T47D (cell line): ENCODE measurements around the gene TMBIM6.

Experiments used
- DNase-seq, 2 experiments: peaks; one replicate each; pipeline versions ENCODE4 v3.0.0 to v3.0.0-alpha.2; 2011 to 2012; ENCODE audit warnings: low read depth in 1 of 2, low spot score in 1 of 2
- JUND ChIP-seq: IDR thresholded peaks from 2 replicates; pipeline ENCODE4 v1.6.1; 2012; ENCODE audit warnings: low read depth
- in situ Hi-C: cut with HindIII; loops from 2 replicates; pipeline ENCODE4 v1.10.0; 2016; ENCODE audit warnings: low sequenced_read_pairs, low pct_unique_long_range_greater_than_20kb

The TMBIM6 gene

GRCh38 chr12:49792181-49792970, 51.0 kb downstream of the TMBIM6 start:
- DNase-seq: no peak
- in situ Hi-C loops: no loop called here
- TF ChIP-seq JUND: no peak

- in situ Hi-C loops: no loop called here
- no peak for TF ChIP-seq JUND
- DNase-seq: no peak
These were observed 51.7 kb downstream of the TMBIM6 start for GRCh38 chr12:49792976-49793580.

DNA sequence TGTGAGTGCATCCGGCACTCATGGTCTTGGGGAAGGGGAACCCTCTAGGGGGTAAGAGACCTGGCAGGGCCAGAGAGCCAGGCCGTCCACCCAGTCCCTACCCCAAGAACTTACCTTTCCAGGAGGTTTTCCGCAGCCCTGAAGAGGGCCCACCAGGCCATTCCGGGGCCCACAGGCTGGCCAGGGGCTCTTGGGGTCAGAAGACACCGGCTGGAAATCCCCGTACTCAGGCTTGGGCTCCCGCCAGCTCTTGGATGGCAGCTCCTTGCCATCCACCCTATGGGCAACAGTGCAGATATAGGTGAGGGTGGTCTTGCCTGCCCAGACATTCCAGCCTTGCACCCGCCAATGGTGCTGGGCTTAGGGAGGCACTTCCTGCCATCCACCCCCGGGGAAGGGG, 52.3 kb downstream of the TMBIM6 start:
- in situ Hi-C loops: no loop called here
- TF ChIP-seq JUND: no peak
- DNase-seq: no peak

DNA sequence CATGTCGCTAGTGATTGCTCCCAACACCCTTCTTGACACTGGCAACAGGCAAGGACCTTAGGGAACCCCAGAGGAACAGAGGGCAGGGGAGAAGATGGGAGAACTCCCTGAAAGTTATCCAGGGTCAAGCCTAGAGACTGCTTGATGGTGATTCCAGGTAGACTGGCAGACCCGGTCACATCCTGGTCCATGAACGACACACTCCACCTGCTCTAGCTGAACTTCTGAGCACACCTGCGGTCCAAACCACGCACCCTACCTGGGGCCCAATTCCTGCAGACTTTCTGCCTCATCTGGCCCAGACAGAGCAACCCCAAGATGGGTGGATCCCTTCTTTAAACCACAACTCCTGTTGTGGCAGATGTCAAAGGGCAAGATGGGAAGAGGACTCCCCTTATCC, 52.7 kb downstream of the TMBIM6 start:
- DNase-seq: no peak
- in situ Hi-C loops: no loop called here
- TF ChIP-seq JUND: no peak

DNA sequence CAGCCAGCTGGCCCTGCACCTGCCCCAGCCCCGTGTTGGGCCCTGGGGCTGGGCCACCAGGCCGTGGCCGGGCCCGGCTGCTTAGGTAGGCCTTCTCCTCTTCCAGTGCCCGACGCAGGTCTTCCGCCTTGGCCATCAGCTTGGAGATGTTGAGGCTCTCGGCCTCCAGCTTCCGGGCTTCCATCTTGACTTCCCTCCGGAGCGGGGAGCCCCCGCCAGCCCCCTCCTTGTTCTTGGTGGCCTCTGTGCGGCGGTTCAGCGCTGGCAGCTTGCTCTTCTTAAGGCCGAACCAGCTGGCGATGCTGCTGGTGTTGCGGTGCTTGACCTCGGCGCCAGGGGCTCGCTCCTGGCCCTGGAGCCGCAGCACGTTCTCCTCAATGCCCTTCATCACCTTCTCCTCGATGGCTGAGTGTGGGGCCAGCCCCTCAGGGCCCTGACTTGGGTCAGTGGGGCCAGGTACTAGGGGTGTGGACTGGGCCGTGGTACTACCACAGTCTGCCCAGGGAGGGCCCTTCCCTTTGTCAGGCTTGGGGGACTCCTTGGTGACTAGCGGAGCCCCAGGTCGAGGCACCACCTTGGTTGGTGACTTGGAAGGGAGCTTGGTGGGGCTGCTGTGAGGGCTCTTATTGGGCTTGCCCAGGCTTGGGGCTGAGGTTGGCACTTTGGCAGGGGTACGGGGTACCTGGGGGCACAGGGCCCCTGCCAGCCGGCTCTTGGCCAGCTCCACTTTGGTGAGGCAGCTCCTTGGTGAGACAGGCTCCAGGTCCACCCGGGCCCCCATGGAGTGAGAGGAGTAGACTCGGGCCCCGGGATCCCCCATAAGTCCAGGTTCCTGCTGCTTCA, 53.7 kb downstream of the TMBIM6 start:
- no peak for TF ChIP-seq JUND
- no peak for DNase-seq
- in situ Hi-C loops: no loop called here

GRCh38 chr12:49795654-49796105, 54.3 kb downstream of the TMBIM6 start:
- DNase-seq: no peak
- in situ Hi-C loops: no loop called here
- no peak for TF ChIP-seq JUND

GRCh38 chr12:49796155-49796554, 54.8 kb downstream of the TMBIM6 start:
- in situ Hi-C loops: no loop called here
- no peak for TF ChIP-seq JUND
- DNase-seq: no peak

DNA sequence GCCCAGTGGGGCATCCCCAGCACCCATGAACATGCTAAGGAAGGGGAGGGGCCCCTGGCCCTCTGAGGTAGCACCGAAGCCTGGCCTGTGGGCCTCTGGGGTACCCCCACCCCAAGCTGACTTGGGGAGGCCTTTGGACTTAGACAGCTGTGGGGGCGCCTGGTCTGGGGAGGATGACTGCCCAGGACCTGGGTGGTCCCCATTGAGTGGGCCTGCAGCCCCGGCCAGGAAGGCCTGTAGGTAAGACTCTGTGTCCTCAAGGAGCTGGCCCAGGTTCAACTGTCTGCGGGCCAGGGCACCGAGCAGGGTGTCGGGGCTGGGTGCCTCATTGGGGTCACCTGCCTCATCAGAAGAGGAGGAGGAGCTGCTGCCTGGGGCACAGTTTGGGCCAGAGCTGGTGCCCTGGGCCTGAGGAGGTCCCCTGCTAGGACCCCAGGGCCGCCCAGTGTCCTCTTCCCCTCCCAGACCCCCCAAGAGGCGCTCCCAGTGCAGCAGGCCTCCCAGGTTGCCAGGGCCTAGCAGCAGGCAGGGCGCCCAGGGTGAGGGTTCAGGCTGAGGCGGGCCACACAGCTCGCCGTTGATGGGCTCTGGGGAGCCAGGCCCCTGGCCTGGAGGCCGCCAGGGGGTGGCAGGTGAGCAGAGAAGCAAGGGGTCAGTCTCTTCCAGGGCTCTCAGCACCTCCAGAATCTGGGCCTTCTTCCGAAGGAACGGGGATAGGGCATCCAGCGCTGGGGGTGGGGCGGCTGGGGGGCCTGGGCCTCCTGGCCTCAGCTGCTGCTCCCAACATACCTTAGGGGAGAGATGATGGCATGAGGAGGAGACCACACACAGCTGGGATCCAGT, 55.5 kb downstream of the TMBIM6 start:
- no peak for DNase-seq
- TF ChIP-seq JUND: no peak
- in situ Hi-C loops: no loop called here

GRCh38 chr12:49797449-49797776, 56.1 kb downstream of the TMBIM6 start:
- in situ Hi-C loops: no loop called here
- TF ChIP-seq JUND: no peak
- no peak for DNase-seq

DNA sequence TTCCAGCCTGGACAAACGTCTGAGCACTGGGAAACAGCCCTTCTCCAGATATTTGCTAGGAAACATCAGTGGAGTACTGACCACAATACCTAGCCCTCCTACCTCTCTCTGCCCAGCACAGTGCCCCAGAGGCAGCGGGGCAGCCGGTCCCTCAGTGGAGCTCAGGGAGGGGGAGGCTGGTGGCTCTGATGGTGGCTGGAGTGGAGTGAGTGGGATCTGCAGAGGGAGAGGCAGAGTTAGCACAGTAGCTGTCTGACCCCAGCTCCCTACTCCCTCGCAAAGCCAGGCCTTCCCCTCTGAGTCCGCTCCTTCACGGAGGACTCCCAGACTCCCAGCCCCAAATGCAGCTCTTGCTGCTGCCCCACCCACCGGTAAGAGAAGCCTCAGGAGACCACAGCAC, 56.9 kb downstream of the TMBIM6 start:
- DNase-seq: no peak
- TF ChIP-seq JUND: no peak
- in situ Hi-C loops: no loop called here

GRCh38 chr12:49798934-49799333, 57.6 kb downstream of the TMBIM6 start:
- no peak for DNase-seq
- TF ChIP-seq JUND: no peak
- in situ Hi-C loops: no loop called here

DNA sequence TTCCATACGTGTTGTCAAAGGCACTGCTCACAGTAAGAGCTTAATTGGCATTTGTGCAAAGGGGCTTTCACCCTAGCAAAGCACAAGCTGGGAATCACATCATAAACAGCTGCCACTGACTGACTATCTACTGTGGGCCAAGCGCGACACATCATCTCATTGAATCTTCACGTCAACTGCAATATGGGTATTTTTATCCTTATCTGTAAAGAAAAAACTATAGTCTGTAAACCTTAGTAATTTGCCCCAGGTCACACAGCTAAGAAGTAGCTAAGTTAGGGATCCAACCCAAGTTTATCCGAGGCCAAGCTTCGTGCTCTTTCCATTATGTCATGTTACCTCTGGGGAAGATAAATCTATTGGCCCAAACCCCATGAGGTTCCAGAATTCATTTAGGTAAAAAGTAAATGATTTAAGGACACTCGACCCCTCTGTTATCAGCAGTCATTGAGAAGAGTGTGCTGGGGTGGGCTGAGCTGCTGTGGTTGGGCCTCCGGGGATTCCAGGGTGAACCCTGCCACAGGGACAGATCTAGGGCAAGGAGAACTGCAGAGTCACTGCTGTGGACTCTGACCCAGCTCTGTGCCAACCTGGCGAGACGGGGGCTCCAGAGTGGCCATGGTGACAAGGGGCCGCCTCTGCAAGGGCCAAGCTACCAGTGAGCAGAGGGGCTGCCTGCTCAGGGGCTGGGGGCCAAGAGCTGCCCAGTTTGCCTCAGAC, 59.2 kb downstream of the TMBIM6 start:
- DNase-seq: no peak
- TF ChIP-seq JUND: no peak
- in situ Hi-C loops: no loop called here
